GM18505 (cell line): ENCODE results near the gene SLC22A2.

ENCODE experiments used
- ATAC-seq: cut with Tn5 transposase; IDR thresholded peaks from one replicate; pipeline ENCODE4 v1.9.1; 2021; ENCODE audit not compliant: unreplicated experiment
- POLR2A ChIP-seq: IDR thresholded peaks from 4 replicates; pipeline ENCODE4 v1.6.1; 2011; ENCODE audit warnings: borderline replicate concordance; ENCODE audit not compliant: insufficient read depth, insufficient read length; ENCODE audit errors: extremely low read depth

The SLC22A2 gene

GRCh38 chr6:160173806-160174527, 84.7 kb downstream of the SLC22A2 start:
- ATAC-seq, result no peak
- TF ChIP-seq POLR2A, result no peak

- no peak for TF ChIP-seq POLR2A
- ATAC-seq, result no peak
Observed at GRCh38 chr6:160172704-160173103, 85.9 kb downstream of the SLC22A2 start.

GRCh38 chr6:160170018-160170680, 88.5 kb downstream of the SLC22A2 start:
- ATAC-seq, result no peak
- TF ChIP-seq POLR2A, result no peak

- no peak for TF ChIP-seq POLR2A
- ATAC-seq, result no peak
Observed at GRCh38 chr6:160167604-160168399, 90.8 kb downstream of the SLC22A2 start.
